NCI-H1417 (cell line): Measurements from ENCODE around the gene MCM8.

Experiments
- DNase-seq, 3 experiments: peaks; one replicate each; lab custom pipeline; 2025; lab: John Stamatoyannopoulos, UW

Gene MCM8

DNA sequence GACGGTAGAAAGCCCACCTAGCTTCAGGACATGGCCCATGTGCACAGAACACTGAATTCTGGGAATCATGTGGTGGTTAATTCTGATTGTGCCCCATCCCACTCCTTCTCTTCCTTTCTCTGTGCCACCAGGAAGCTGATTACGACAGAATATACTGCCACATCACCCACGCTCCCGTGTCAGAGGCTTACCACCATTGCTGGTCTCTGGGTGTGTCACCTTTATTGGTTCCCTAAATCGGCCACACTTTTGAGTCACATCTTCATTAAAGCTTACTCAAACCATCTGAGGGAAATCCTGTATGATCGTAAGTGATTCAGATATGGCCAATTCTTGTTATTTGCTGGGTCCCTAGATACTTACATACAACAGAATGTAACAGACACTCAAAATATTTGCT lies 3.2 kb upstream of the MCM8 start:
- DNase-seq = no peak

DNA sequence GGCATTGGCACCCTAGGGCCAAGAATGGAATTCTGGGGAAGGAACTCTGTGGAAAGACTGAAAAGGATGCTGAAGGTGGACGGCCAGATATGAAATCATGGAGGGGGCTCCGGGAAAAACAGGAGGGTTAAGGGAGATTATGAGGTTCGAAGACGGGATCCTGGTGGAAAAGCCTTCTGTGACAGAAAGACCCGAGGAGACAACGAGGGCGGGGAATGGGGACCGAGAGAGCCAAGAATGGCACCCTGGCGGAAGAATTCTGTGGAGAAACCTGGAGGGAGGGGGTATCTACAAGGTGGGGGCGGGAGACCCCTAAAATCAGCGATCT lies 545 bp upstream of the MCM8 start:
- DNase-seq = no peak

DNA sequence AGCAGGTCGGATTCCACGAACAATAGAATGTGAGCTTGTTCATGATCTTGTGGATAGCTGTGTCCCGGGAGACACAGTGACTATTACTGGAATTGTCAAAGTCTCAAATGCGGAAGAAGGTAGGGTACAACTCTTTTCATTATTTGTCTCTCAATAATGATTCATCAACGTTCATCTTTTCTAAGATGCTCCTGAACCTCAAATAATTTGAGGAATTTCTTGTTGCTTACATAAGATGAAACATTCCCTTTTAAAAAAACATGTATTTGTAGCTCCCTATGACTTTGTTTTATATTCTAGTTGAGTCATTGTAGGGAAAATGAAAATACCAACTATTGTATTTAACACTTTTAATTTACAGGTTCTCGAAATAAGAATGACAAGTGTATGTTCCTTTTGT lies 17.0 kb downstream of the MCM8 start:
- DNase-seq = no peak

DNA sequence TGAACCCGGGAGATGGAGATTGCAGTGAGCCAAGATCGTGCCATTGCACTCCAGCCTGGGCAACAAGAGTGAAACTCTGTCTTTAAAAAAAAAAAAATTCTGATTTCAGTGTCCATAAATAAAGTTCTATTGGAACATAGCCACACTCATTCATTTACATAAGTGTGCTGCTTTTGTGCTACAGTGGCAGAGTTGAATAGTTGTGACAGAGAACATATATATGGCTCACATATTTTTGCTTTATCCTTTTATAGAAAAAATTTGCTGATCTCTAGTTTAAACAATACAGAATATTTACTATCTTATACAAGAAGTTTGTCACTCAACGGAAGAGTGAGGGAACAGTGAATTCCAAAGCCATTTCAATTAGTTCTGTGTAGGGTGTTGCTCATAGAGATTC lies 18.0 kb downstream of the MCM8 start:
- no peak for DNase-seq

DNA sequence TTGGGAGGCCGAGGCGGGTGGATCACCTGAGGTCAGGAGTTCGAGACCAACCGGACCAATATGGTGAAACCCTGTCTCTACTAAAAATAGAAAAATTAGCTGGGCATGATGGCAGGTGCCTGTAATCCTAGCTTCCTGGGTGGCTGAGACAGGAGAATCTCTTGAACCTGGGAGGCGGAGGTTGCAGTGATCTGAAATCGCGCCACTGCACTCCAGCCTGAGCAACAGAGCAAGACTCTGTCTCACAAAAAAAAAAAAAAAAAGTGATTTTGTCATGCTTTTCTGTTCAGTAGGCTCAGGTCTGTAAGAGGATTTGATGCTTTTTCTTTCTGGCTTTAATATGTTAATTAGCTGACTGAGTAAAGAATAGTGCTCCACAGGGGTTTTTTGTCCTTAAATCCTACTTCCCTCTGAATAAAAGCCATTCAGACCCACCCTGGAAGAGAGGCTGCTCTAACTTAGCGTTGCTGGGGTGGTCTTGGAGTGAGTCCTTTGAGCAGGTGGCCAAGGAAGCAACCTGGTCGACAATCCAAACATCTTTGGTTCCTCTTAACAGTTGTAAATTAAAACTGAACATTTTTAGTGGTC lies 19.0 kb downstream of the MCM8 start:
- DNase-seq = no peak

DNA sequence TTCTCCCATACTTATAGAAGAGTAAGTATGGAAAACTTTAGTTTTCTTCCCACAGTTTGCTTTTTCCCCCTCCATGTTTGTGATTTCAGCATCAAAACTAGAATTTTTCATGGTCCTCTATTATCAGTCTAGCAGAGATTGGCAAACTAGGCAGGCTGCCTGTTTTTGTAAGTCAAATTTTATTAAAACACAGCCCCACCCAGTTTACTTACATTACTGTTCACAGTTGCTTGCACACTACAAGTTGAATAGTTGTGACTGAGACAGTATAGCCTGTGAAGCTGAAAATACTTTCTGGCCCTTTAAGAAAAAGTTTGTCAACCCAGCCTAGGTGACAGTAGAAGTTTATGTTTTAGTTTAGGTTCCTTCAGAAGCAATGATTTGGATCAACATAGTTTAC lies 19.5 kb downstream of the MCM8 start:
- no peak for DNase-seq

DNA sequence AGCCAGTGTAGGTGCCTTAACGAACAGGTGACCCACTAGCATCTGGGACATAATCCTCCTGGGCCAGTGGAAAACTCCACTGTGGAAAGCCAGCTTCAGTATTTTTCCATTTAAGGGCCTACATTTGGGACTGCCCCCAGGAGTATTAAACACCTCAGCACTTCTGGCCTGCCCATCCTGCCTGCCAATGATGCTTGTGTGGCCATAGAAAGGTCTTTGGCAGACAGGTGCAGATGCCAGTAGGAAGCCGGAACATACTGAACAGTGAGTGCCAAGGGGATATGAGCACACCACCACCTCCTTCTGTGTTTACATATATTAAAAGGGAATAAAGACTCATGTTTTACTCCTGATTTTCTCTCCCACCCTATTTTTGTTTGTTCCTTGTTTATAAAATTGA lies 19.9 kb downstream of the MCM8 start:
- no peak for DNase-seq

DNA sequence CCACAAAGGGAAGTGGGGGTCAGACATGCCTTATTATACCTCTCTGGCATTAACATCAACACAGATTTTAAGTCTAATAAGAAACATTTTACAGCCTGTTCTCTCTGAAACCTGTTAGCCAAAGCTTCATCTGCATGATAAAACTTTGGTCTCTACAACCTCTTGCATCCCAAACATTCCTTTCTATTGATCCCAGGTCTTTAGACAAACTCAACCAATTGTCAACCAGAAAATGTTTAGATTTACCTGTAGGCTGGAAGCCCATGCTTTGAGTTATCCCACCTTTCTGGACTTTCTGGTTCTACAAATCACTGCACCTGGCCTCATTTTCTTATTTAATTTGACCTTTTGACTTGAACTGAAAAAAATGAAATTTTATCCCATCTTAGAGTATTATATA lies 20.8 kb downstream of the MCM8 start:
- no peak for DNase-seq

DNA sequence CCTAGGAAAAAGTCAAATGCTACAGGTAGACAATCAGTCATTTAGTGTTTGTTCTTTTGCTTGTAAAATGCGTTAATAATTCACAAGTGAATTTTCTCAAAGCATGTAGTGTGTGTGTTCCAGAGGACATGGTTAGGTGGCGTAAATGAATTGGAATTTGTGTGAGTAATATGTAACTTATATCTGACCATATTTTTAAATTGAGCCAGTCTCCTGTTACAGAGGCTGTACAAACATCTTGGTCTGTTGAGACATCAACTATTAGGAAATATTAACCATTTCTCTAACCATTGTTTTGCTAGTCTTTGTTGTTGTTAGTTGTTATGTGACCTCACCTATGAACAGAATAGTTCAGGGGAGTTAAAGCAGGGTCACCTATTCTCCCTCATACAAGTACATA lies 22.7 kb downstream of the MCM8 start:
- DNase-seq = no peak

DNA sequence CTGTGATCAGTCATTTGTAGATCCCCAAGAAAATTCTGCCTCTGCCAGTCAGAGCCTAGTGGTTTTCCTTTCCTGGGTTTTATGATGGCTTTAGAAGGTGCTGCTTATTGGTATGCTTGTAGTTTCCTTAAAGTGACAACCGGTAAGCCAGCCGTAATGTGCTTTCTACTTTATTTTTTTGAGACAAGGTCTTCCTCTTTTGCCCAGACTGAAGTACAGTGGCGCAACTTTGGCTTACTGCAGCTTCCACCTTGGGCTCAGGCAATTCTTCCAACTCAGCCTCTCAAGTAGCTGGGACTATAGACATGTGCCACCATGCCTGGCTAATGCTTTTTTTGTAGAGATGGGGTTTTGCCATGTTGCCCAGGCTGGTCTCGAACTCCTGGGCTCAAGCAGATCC lies 23.5 kb downstream of the MCM8 start:
- no peak for DNase-seq

DNA sequence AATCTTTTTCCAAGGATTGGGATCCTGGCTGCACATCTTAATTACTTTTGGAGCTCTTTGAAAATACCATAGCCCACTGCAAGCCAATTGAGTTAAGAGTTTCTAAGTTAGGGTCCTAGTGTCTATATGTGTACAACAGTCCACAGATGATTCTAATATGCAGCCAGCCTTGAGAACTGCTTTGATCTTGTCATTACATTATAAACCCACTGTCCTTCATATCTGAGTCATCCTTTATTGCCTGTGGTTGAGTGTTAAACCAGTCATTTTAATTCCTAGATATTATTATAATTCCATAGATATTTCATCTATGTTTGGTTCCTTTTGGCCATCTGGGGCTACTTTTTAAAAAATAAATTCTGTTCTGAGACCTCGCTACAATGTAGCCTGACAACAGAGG lies 24.1 kb downstream of the MCM8 start:
- no peak for DNase-seq

DNA sequence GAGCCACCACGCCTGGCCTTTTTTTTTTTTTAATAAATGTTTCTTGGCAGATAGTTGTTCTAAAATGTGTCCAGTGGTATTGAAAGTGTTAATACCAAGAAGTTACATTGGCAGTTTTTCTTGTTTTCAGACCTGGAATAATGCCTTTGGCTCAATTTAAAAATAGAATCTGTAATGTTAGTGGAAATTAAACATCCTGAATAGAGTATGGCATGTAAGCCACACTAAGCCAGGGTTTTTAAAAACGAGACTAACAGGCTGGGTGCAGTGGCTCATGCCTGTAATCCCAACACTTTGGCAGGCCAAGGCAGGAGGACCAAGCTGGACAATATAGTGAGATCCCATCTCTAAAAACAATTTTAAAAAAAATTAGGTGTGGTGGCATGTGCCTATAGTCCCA lies 25.3 kb downstream of the MCM8 start:
- DNase-seq = no peak

DNA sequence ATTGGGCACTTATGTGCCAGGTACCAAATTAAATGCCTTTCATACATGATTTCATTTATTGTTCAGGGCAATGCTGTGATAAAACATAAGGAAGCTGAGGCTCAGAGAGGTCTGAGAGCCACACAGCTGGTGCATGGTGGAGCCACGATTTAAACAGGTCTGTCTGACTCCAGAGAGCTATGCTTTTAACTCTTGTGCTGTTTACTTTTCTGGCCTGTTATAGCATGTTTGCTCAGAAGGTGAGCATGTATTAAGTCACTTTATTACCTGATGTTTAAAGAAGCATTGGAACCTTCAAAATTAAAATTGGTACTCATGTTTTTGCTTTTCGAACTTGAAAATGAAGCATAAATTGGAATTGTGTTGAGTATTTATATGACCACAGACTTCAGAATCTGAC lies 26.8 kb downstream of the MCM8 start:
- peak in 1 of 3 experiments; percentile 31 for DNase-seq

DNA sequence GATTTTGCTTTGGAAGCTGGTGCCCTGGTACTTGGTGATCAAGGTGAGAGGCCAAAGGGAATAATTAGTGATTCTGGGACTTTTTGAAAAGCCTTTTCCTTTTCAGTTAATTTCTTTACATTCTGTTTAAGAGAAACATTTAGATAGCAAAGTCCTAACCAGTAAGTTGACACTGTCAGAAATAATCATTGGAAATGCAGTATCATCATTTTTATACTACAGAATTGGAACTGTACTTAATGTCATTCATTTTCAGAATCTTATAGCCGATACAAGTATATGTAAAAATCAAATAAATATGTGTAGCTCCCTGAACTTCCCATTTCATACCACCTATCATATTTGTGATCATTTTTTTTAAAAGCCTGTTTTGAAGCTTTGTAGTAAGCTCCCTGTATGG lies 27.5 kb downstream of the MCM8 start:
- no peak for DNase-seq

DNA sequence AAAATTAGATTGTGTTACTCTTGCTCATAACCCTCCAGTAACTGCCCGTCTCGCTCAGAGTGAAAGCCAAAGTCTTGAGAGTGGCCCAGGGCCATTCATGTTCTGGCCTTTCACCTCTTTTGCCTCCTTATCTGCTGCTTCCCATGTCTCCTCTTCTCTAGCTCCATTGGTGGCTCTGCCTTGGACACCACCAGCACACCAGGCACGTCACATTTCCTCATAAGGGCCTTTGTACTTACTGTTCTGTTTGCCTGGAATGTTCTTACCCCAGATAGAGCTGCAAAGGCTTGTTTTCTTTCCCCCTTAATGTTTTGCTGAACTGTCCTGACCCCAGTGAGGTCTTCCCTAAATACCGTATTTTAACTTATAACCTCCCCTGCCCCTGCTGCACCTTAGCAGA lies 29.3 kb downstream of the MCM8 start:
- DNase-seq = no peak

DNA sequence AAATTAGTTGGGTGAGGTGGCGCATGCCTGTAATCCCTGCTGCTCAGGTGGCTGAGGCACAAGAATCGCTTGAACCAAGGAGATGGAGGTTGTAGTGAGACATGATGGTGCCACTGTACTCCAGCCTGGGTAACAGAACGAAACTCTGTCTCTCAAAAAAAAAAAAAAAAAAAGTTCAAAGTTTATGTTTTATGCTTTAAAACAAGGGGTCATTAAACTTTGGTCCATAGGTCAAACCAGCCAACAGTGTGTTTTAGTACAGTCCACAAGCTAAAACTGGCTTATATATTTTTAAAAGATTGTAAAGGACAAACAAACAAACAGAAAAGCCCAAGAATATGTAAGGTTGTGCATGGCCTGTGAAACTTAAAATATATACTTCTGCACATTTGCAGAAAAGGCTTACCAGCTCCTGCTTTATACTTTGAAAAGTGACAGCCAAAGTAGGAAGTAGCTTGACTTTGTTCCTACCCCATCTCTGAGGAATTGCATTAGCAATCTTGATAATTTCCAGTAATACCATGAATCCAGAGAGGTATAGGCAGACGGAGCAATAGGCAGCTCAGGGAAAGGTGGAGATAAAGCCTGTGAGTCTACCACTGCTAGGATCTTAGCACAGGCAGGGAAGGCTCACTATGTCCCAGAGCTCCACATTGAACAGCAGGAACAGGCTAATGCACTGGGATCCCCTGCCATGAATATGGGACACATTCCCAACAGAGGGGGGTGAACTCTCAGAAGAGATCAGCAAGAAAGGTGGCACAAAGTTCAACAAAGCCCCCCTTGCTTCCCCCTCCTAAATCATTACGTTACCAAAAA lies 30.5 kb downstream of the MCM8 start:
- DNase-seq = no peak

DNA sequence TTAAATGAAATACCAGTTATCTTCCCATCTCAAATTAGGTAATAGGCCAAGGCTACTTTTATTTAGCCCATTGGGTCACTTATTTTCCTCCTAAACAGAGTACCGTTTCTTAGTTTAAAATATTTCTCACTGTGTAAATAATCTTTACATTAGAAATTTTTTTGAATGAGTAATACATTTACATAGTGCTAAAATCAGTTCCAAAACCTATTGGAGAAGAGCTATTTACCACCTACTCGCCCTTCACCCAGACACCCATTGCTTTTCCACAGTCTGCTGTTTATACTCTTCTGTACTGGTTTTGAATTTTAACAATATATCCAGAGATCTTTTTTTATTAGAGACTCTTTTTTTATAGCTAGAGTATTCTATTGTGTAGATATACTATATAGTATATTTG lies 36.9 kb downstream of the MCM8 start:
- no peak for DNase-seq

DNA sequence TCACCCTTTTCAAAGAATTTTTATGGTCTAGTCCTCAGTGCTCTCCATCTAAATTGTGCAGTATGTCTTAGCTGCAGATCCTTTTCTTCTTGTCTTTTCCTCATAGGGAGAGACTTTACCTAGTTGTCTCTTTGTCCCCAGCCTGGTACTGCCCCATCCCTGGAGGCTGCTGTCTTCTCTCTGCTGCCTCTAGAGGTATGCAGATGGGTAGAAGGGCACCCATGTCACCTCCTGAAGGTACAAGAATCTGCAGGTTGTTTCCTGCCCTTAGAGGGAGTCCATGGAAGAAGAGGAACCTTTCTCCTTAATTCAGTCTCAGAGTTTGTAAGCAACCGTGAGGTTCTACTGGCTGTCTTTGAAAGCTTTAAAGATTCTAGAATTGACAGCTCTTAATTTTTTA lies 39.1 kb downstream of the MCM8 start:
- no peak for DNase-seq

DNA sequence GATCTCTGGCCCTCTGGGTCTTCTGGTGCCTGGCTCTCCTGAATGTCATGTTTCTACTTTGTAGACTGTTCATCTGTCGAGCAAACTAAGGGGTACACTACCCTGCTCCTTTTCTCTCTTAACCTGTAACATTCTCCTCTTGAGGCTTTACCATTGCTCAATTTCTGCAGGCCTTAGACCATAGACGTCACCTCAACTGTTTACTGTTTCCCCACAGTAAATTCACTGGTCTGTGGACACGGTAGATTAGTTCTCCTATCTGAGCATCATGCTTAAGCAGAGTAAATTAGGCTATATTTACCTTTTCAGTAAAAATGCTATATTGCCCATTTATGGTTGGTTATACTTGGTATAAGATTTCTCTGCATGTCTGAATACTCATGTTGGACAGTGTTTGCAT lies 40.5 kb downstream of the MCM8 start:
- no peak for DNase-seq

DNA sequence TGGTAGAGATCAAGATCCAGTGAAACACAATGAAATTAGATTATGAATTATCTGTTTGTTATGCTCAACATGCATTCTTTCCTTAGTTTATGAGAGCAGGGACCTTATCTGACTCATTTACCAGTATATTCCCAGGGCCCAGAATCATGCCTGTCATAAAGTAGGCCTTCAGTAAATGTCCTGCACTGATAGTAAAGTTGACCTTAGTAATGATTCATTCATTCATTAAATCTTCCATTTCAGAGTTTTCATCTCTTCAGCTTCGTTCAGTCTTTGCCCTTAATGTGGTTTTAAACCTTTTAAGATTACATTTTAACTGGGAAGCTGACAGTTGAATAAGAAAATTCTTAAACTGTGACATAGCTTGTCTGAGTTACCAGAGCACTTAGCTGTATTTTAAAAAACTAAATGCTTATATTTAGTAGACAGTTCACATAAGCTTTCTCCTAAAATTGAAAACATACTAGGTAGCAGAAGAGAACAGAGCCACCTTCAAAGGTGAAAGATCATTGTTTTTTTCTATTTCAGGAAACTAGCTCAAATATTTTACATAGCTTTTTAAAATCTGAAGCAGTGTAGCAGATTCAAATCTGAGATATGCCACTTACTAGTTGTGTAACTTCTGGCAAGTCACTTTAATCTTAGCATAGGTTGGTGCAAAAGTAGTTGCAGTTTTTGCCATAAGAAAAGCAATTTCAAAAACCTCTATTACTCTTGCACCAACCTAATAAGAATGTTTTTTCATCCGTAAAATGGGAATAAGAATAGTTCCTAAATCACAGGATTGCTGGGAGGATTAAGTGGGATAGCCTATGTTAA lies 41.4 kb downstream of the MCM8 start:
- peak in 1 of 3 experiments; percentile 20 for DNase-seq

DNA sequence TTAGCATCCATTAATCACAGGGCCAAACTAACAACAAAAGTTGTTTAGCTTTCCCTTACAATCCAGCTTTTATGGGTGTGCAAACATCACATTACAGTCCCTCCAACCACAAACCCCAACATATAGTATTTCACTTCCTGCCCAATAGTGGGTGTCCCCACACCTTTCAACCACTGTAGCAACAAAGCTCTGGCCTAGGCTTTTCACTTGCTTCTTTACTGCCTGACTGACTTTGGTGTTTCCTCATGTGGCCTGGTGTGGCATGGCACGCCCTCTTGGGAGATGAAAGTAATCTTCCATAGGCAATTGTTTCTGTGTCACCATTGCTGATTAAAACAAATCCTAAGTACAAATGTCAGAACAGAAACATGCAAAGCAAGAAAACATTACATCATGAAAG lies 46.3 kb downstream of the MCM8 start:
- DNase-seq = peak in 1 of 3 experiments; percentile 23

DNA sequence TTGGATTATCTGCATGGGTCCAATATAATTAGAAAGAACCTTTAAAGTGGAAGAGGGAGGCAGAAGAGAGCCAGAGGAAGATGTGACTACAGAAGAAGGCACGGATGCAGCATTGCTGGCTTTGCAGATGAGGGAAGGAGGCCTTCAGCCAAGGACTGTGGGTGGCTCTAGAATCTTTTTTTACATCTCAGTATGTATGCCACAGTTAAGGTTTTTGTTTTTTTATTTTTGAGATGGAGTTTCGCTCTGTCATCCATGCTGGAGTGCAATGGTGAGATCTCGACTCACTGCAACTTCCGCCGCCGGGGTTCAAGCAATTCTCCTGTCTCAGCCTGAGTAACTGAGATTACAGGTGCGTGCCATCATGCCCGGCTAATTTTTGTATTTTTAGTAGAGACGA lies 49.3 kb downstream of the MCM8 start:
- DNase-seq = no peak

DNA sequence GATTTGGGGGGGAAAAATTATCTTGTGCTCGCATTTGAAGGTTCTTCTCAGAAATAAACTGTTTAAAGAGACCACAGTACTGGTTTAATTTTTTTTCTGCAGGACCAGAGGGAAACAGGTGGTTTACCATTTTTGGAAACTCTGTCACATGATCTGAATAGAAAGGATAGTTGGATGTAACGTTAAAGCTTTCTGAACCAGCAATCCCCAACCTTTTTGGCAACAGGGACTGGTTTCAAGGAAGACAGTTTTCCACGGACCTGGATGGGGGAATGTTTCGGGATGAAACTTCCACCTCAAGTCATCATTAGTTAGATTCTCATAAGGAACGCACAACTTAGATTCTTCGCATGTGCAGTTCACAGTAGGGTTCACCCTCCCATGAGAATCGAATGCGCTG lies 50.4 kb downstream of the MCM8 start:
- DNase-seq = no peak
